HepG2 (cell line): ENCODE data around the gene CNKSR3. TPM values are rescaled to one million over a fixed set of nuclear protein-coding genes. Genes with fewer than 3 reads are reported as not detected.

Experiments
- ATF3 ChIP-seq: sonication (generic); formaldehyde crosslinking; IDR thresholded peaks from 2 replicates; pipeline ENCODE4 v1.4.0; 2020; ENCODE audit warnings: missing genetic modification reagents
- BRCA1 ChIP-seq: sonication (generic); formaldehyde crosslinking; IDR thresholded peaks from 2 replicates; pipeline ENCODE4 v1.4.0; 2020; ENCODE audit warnings: missing genetic modification reagents
- CAMTA2 ChIP-seq: sonication (generic); formaldehyde crosslinking; IDR thresholded peaks from 2 replicates; pipeline ENCODE4 v1.4.0; 2020; ENCODE audit warnings: mild to moderate bottlenecking, missing genetic modification reagents, borderline replicate concordance
- ESRRA ChIP-seq: sonication (generic); formaldehyde crosslinking; IDR thresholded peaks from 2 replicates; pipeline ENCODE4 v1.5.1; 2020; ENCODE audit warnings: mild to moderate bottlenecking, low read depth, missing genetic modification reagents
- FOXK2 ChIP-seq: fragments of 450-650 bp; IDR thresholded peaks from 2 replicates; pipeline ENCODE4 v1.6.1; 2016
- JDP2 ChIP-seq: sonication (generic); formaldehyde crosslinking; IDR thresholded peaks from 2 replicates; pipeline ENCODE4 v1.8.1; 2022; ENCODE audit warnings: missing genetic modification reagents, borderline replicate concordance
- NFYB ChIP-seq: sonication (generic); formaldehyde crosslinking; IDR thresholded peaks from 2 replicates; pipeline ENCODE4 v1.4.0; 2020; ENCODE audit warnings: missing genetic modification reagents
- PITX1 ChIP-seq: sonication (generic); formaldehyde crosslinking; IDR thresholded peaks from 2 replicates; pipeline ENCODE4 v1.5.1; 2020; ENCODE audit warnings: mild to moderate bottlenecking, missing genetic modification reagents
- POGK ChIP-seq: sonication (generic); formaldehyde crosslinking; conservative IDR thresholded peaks from 2 replicates; pipeline ENCODE4 v1.8.0; 2022; ENCODE audit warnings: mild to moderate bottlenecking, moderate library complexity, missing genetic modification reagents
- RCOR2 ChIP-seq: IDR thresholded peaks from 2 replicates; pipeline ENCODE4 v1.6.1; 2016; ENCODE audit warnings: missing biosample characterization, missing genetic modification reagents
- SPEN ChIP-seq: sonication (generic); formaldehyde crosslinking; IDR thresholded peaks from 2 replicates; pipeline ENCODE4 v1.5.1; 2020; ENCODE audit warnings: low read depth, mild to moderate bottlenecking, missing genetic modification reagents
- TBX3 ChIP-seq: fragments of 450-650 bp; IDR thresholded peaks from 2 replicates; pipeline ENCODE4 v1.6.1; 2017; ENCODE audit warnings: antibody characterized with exemption, mild to moderate bottlenecking, inconsistent platforms, borderline replicate concordance
- ZBTB33 ChIP-seq: sonication (generic); formaldehyde crosslinking; IDR thresholded peaks from 2 replicates; pipeline ENCODE4 v1.4.0; 2020; ENCODE audit warnings: missing genetic modification reagents
- ZBTB39 ChIP-seq: sonication (generic); formaldehyde crosslinking; IDR thresholded peaks from 2 replicates; pipeline ENCODE4 v1.5.0; 2020; ENCODE audit warnings: missing genetic modification reagents
- ZBTB44 ChIP-seq: sonication (generic); formaldehyde crosslinking; IDR thresholded peaks from 2 replicates; pipeline ENCODE4 v1.4.0; 2020; ENCODE audit warnings: missing genetic modification reagents
- ZNF558 ChIP-seq: sonication (generic); formaldehyde crosslinking; IDR thresholded peaks from 2 replicates; pipeline ENCODE4 v1.9.0; 2022; ENCODE audit warnings: mild to moderate bottlenecking, missing genetic modification reagents, borderline replicate concordance
- ZNF660 ChIP-seq: sonication (generic); formaldehyde crosslinking; IDR thresholded peaks from 2 replicates; pipeline ENCODE4 v1.5.1; 2020; ENCODE audit warnings: mild to moderate bottlenecking, low read depth, missing genetic modification reagents, borderline replicate concordance
- ZNF773 ChIP-seq: sonication (generic); formaldehyde crosslinking; IDR thresholded peaks from 2 replicates; pipeline ENCODE4 v1.4.0; 2020; ENCODE audit warnings: missing genetic modification reagents, borderline replicate concordance
- ZNF780A ChIP-seq: sonication (generic); formaldehyde crosslinking; IDR thresholded peaks from 2 replicates; pipeline ENCODE4 v1.8.0; 2022; ENCODE audit warnings: mild to moderate bottlenecking, missing genetic modification reagents, moderate library complexity
- ZSCAN5A ChIP-seq: sonication (generic); formaldehyde crosslinking; IDR thresholded peaks from 2 replicates; pipeline ENCODE4 v1.8.0; 2022; ENCODE audit warnings: mild to moderate bottlenecking, missing genetic modification reagents, borderline replicate concordance
- polyA plus RNA-seq, 8 experiments: library from polyadenylated mRNA; depleted of rRNA in 3 of 8; stranded (reverse) in 7 of 8; unstranded in 1 of 8; fragments of >200 nt; fragmentation: Illumina TruSeq in 4 of 8; extraction: Trizol in 4 of 8; gene quantifications; 2 replicates each; pipeline versions ENCODE4 v1.2.1 to v1.2.3, GENCODE V29; 2011 to 2016; ENCODE audit warnings: low read depth in 4 of 8, missing spikeins in 1 of 8, mixed read lengths in 1 of 8; ENCODE audit not compliant: insufficient read depth in 1 of 8
- total RNA-seq, 5 experiments: library from RNA; depleted of rRNA; stranded (reverse); fragments of >200 nt; fragmentation: Illumina TruSeq; extraction: Trizol; gene quantifications; 2 replicates each; pipeline ENCODE4 v1.2.3, GENCODE V29; 2016; ENCODE audit warnings: low read depth in 1 of 5

CNKSR3 gene
- total and polyA plus RNA-seq, 2 of the 13 experiments (the other 11 are each of a cell fraction or from before 2014, with no cell fraction given), result 9.2 to 38.6 TPM

GRCh38 chr6:154508573-154509375, 1.7 kb downstream of the CNKSR3 start (continued):
- TF ChIP-seq ATF3 (CRISPR knock-in tag) (no peak), TBX3 (no peak), ZBTB33 (CRISPR knock-in tag) (no peak), FOXK2 (no peak), NFYB (CRISPR knock-in tag) (no peak), RCOR2 (CRISPR knock-in tag) (peak; percentile 50; the same call in 1 of the 2 replicates), ZNF780A (no peak), ESRRA (CRISPR knock-in tag) (peak; percentile 29; the same call in 1 of the 2 replicates), JDP2 (no peak), ZSCAN5A (no peak), POGK (no peak), BRCA1 (CRISPR knock-in tag) (no peak), ZNF558 (CRISPR knock-in tag) (no peak; the same call in 1 of the 2 replicates), ZBTB44 (CRISPR knock-in tag) (no peak), CAMTA2 (no peak), ZNF773 (CRISPR knock-in tag) (no peak), PITX1 (CRISPR knock-in tag) (0 out of 2 replicates have a peak, but pooled peaks have one; percentile 47), ZBTB39 (CRISPR knock-in tag) (no peak), SPEN (no peak), ZNF660 (CRISPR knock-in tag) (no peak)
